ENCODE measurements around the gene CASP7.

CASP7 gene

DNA sequence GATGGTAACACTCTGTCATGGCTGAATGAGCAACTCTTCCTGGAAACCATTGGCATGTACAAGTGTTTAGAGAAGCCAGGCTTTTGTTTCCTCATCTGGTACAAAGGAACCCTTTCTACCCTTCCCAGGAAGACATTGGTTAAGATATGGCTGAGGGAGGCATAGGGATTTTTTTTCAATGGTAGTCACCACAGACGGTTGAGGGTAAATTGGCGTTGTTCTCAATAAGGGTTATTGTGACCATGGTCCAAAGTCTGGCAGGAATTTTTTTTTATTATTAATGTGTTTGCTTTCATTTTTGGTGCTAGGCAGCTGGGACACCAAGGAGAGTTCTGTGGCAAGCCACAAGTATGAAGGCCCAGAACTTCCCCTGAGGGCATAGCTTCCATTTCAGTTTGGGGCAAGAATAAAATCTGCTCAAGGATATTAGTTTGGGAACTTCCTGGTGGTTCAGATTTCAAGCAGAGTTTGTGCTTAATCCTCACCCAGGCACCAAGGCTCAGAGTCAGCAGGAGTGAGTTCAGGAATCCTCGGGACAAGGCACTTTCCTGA is 71.5 kb downstream of the CASP7 start, which contains the start of gene PLEKHS1:
PLEKHS1 (plus strand) TSS at position 502 of the 552 bp plus-strand sequence. CDS start 3,596 bp downstream, outside the sequence.
- TF ChIP-seq, protein P1, sequence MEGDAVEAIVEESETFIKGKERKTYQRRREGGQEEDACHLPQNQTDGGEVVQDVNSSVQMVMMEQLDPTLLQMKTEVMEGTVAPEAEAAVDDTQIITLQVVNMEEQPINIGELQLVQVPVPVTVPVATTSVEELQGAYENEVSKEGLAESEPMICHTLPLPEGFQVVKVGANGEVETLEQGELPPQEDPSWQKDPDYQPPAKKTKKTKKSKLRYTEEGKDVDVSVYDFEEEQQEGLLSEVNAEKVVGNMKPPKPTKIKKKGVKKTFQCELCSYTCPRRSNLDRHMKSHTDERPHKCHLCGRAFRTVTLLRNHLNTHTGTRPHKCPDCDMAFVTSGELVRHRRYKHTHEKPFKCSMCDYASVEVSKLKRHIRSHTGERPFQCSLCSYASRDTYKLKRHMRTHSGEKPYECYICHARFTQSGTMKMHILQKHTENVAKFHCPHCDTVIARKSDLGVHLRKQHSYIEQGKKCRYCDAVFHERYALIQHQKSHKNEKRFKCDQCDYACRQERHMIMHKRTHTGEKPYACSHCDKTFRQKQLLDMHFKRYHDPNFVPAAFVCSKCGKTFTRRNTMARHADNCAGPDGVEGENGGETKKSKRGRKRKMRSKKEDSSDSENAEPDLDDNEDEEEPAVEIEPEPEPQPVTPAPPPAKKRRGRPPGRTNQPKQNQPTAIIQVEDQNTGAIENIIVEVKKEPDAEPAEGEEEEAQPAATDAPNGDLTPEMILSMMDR (IDR thresholded peaks at IDR 0.05), result no peak

GRCh38 chr10:113752553-113752952 is 72.8 kb downstream of the CASP7 start:
- TF ChIP-seq, protein P1 (IDR thresholded peaks at IDR 0.05), result no peak

- TF ChIP-seq, protein P1 (IDR thresholded peaks at IDR 0.05), result no peak
Observed at GRCh38 chr10:113753020-113753692, 73.4 kb downstream of the CASP7 start.

DNA sequence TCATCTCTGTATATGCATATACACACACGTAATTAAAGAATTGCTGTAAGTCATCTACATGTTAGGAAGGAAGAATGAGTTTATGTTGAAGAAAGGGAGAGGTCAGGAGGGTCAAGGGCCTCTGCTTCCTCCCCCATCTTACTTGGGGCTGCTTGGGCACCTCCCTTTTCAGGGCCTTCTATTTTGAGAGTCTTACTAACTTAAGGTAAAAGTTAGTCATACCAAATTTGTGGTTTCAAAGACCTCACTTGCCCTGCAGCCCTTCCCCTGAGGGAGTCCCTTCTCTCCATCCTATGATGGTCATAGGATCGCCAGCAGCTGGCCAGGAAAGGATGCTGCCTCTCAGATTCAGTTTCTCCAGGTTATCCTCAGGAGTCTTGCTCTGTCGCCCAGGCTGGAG is 74.4 kb downstream of the CASP7 start:
- TF ChIP-seq, protein P1 (IDR thresholded peaks at IDR 0.05), result no peak

DNA sequence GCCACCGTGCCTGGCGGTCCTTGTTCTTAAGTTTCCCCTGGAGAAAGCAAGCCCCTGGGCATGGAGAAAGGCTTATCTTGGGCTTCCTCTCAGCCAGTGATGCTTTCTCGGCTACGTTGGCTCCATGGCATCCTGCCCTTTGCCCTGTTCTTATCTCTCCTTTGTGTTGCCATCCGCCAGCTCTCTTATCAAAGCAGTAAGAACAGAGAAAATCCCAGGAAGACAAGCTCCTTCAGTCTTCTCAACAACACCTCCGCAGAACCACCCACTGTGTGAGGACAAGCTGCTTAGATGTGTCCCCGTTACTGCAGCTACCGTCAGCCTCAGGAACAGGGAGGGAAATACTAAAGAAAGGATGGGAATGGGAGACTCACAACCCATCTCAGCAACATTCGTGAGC is 75.1 kb downstream of the CASP7 start:
- TF ChIP-seq, protein P1 (IDR thresholded peaks at IDR 0.05), result no peak

DNA sequence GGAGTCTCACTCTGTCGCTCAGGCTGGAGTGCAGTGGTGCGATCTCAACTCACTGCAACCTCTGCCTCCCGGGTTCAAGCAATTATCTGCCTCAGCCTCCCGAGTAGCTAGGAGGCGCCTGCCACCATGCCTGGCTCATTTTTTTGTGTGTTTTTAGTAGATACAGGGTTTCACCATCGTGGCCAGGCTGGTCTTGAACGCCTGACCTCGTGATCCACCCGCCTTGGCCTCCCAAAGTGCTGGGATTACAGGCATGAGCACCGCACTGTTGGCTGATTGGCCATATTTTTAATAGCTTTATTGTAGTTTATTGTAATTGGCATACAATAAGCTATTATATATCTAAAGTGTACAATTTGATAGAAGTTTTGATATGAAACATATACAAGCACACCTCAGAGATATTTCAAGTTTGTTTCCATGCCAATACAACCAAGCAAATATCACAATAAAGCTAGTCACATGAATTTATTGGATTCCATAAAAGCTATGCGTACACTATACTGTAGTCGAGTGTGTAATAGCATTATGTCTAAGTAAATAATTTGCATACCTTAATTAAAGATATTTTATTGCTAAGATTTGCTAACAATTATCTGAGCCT is 77.3 kb downstream of the CASP7 start:
- TF ChIP-seq, protein P1 (IDR thresholded peaks at IDR 0.05), result no peak

DNA sequence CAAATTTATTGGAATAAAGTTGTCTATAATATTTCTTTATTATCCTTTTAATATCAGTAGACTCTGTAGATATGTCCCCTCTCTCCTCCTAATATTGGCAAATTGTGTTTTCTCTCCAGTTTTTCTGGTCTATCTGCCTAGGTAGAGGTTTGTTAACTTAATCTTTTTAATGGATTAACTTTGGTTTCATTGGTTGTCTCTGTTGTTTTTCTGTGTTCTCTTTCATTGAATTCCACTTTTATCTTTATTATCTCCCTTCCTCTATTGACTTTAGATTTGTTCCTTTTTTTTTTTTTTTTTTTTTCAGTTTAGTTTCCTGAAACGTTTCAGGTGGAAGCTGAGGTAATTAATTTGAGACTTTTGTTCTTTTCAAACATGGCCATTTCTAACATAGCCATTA is 82.4 kb downstream of the CASP7 start:
- TF ChIP-seq, protein P1 (IDR thresholded peaks at IDR 0.05), result no peak
